Skeletal muscle satellite cell (primary cell): Measurements from ENCODE around the gene P4HA2. TPM values are rescaled to one million over a fixed set of nuclear protein-coding genes. Genes with fewer than 3 reads are reported as not detected.
A peak's percentile ranks its signal among the peaks of the same experiment; 100 is the strongest.

Source experiments
- H3K27me3 ChIP-seq: 2 replicates; pipeline ENCODE4 v1.7.0; 2013; ENCODE audit warnings: low read length; ENCODE audit not compliant: control insufficient read depth, insufficient read depth
- H3K36me3 ChIP-seq: 2 replicates; pipeline ENCODE4 v1.7.0; 2013; ENCODE audit warnings: mild to moderate bottlenecking, control low read depth, low read length; ENCODE audit not compliant: insufficient read depth
- H3K4me1 ChIP-seq: 2 replicates; pipeline ENCODE4 v1.7.0; 2013; ENCODE audit warnings: low read length; ENCODE audit not compliant: control insufficient read depth, insufficient read depth
- H3K4me2 ChIP-seq: 2 replicates; pipeline ENCODE4 v1.7.0; 2013; ENCODE audit warnings: mild to moderate bottlenecking, low read length
- H3K4me3 ChIP-seq: 2 replicates; pipeline ENCODE4 v1.7.0; 2013; ENCODE audit warnings: low read length
- H3K9ac ChIP-seq: 2 replicates; pipeline ENCODE4 v1.7.0; 2013; ENCODE audit warnings: mild to moderate bottlenecking, low read depth, low read length, moderate library complexity
- H3K9me3 ChIP-seq: replicated peaks from 2 replicates; pipeline ENCODE4 v1.7.0; 2013; ENCODE audit warnings: mild to moderate bottlenecking, control low read depth, low read length
- total RNA-seq: library from RNA; depleted of rRNA; stranded (reverse); fragments of >200 nt; gene quantifications from 2 replicates; pipeline ENCODE4 v1.2.3, GENCODE V29; 2012; rRNA removed

Gene P4HA2
- 149 and 191 TPM in 2 replicates for total RNA-seq

DNA sequence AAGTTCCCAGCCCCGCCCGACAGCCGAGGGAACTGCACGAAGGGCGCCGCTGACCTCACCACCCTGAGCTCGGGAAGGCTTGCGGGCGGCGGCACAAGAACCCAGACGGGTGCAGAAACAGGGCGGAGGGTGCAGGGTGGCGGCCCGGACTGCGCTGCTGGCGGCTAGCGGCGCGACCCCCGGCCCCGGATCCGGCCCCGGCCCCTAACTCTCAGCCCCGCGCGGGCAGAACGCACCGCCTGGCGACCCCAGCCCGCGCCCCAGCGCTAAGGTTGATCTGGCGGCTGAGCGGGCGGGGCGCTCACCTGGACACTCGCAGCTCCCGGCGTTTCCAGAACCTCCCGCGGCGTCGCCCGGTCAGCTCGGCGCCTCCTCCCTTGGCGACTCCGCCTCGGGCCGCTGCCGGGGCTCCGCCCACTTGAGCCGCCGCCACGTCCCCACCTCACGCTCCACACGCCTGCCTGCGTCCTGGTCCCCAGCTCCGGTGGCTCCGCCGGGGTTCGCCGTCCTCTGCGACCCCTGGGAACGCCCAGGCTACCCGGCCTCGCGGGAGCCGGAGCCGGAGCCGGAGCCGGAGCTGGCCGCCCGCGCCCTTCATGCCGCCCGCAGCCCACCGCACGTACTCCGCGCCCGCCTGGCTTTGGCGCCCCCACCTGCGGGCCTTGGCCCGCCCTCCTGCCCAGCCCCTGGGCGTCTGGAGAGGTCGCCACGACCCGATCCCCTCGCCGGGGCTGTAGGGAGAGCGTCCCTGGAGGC lies at the start of gene P4HA2:
TSS of gene P4HA2 (minus strand) at position 369 of the 756 bp plus-strand sequence. CDS start 9,227 bp downstream, outside the sequence.
- Histone ChIP-seq H3K9ac (peak within 1 kb of the TSS; percentile 87), H3K27me3 (no peaks in the 10 kb centered on the region), H3K4me2 (peak within 1 kb of the TSS; percentile 98), H3K4me1 (peaks cover 46% of the 10 kb centered on the region), H3K9me3 (no peaks in the 10 kb centered on the region), H3K4me3 (peak within 1 kb of the TSS; percentile 85), H3K36me3 (peaks cover 6% of the 10 kb centered on the region)

DNA sequence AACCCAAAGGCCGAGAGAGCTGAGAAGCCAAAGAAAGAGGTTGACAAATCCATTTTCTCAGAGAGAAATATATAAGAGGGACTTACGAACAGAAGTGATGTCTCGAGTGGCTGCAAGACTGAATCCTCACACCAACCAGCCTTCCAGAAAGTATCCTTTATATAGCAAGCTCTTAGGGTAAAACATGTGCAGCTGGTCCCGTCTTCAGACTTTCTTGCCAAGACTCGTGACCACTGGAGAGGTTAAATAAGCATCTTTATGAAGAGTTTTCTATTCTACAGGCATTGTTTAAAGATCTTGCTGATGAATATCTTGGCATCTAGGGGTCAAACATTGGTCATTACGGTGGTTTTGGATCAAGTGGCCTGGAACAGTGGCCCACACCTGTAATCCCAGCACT lies 49.6 kb upstream of the P4HA2 start:
- Histone ChIP-seq H3K36me3 (peaks cover 27% of the 10 kb centered on the region), H3K4me3 (no peak overlapping the region), H3K4me1 (peaks cover 7% of the 10 kb centered on the region), H3K9me3 (no peaks in the 10 kb centered on the region), H3K9ac (no peak overlapping the region), H3K27me3 (peaks cover 5% of the 10 kb centered on the region), H3K4me2 (no peak overlapping the region)

DNA sequence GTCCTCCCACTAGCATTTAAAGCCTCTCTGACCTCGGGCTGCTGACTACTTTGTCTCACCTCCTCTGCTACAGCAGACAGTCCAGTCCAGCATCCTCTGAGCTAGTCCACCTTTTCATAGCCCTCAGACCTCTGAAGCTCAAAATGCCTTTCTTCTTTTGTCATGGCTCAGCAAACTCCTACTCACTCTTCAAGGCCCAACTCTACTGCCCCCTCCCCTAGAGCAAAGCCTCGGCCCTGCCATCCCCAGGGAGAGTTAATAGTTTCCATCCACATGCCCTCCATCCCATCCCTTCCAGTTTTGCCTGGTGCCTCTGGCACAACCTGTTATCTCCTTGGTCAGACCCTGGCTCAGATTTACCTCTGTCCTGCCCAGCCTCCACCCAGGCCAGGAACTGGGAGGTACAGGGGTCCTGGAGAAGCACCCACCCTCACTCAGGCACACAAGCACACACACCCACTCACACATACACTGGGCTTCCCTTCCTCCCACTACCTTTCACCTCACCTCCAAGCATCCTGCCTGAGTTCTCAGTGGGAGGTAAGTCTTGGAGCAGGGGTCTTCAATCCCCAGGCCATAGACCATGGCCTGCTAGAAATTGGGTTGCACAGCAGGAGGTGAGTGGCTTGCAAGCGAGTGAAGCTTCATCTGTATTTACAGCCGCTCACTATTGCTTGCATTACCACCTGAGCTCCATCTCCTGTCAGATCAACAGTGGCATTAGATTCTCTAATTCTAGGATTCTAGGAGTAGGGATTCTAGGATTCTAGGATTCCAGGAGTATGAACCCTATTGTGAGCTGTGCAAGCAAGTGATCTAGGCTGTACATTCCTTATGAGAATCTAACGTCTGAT lies 47.9 kb upstream of the P4HA2 start:
- peaks cover 7% of the 10 kb centered on the region for H3K4me1 ChIP-seq

DNA sequence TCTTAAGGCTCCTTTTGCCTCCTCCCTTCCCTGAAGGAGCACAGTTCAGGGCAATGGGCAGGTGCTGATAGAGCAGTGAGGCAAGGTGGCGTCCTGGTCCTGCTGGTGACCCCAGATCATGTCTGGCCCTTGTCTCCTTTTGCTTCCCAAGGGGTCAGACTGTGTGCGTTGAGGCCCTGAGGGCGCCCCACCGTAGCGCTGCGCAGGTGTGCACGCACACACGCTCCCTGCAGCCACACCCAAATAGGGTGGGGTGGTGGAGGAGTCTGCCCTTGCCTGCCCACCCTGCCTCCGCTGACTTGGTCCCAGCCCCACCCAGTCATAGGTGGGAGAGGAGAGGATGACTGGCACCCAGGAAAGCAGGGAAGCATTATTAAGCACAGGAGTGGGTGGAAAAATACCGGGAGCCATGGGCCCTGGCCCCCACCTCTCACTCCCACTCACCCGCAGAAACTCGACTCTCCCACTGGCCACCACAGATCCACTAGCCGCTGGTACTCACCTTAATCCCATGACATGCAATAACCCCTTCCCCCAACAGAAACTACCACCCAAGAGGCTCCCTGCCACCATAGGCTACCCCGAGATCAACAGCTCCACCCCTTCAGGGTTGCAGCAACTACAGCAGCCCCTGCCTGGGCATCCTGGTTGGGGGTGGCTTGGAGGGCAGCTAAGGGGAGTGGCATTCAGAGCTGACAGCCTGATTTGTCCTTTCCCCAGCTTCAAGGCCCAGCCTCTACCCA lies 46.6 kb upstream of the P4HA2 start:
- Histone ChIP-seq H3K4me3 (no peak overlapping the region), H3K36me3 (peaks cover 56% of the 10 kb centered on the region), H3K9me3 (no peaks in the 10 kb centered on the region), H3K9ac (no peak overlapping the region), H3K4me2 (no peak overlapping the region), H3K4me1 (peaks cover 5% of the 10 kb centered on the region), H3K27me3 (no peaks in the 10 kb centered on the region)

More for the DNA sequence above, 47.9 kb upstream of the P4HA2 start:
- no peak overlapping the region for H3K4me2 ChIP-seq
- no peak overlapping the region for H3K4me3 ChIP-seq
- peaks cover 42% of the 10 kb centered on the region for H3K36me3 ChIP-seq
- no peak overlapping the region for H3K9ac ChIP-seq
- H3K27me3 ChIP-seq: no peaks in the 10 kb centered on the region
- no peaks in the 10 kb centered on the region for H3K9me3 ChIP-seq

DNA sequence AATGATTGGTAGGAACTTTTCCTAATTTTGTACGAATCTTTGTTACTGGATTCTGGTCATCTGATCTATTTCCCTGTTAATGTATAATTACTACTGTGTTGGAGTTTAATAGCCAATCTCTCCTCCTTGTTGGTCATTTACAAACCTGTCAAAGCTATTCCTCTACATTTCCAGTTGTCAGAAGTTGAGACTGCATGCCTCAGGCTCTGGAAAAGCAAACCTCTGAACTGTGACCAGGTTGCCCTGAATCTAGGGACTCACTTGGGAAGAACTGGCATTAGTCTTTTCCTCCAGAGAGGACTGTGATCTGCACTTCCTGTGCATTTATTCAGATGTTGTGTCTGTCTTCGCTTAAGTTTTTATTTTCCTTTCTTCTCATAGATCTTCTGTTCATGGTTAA lies 46.0 kb upstream of the P4HA2 start:
- Histone ChIP-seq H3K36me3 (peaks cover 62% of the 10 kb centered on the region), H3K4me3 (no peak overlapping the region), H3K9ac (no peak overlapping the region)

DNA sequence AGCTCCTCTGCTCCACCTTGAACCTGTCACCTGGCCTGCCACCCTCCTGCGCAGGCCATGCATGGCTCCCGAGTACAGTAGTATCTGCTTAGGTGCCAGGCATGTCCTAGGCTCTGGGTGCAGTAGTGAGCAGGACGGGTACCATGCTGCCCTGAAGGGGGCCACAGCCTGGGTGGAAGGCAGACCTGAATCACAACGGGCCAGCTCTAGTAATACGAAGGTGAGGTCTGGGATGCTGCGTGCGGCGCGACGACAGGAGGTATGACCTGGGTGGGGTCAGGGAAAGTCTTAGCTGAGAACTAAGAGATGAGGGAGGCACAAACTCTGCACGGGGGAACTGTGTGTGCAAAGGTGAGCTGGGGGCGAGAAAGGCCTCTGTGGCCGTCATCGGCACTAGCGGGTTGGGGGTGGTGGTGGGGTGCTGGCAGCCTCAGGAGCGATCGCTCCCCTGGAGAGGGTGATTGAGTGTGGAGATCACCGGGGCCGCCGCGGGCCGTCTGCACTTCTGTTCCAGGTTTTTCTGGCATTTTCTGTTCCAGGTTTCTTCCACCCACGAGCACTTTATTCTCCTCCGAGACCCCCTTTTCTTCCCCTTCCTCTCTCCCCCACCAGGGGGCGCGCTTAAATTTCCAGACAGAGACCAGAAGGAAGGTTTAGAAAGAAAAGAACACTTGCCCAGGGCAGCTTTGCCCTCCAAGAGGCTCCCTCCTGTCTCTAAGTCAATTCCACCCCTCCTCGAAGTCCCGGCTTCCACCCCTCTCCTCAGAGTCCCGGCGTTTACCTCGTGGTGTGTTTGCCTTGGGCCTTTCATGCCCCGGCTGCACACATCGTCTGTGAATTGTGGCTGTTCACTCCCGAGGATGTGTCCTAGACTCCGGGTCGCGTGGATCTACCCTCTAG lies 44.9 kb upstream of the P4HA2 start:
- peaks cover 73% of the 10 kb centered on the region for H3K36me3 ChIP-seq
- H3K27me3 ChIP-seq: no peaks in the 10 kb centered on the region
- peaks cover 15% of the 10 kb centered on the region for H3K4me1 ChIP-seq
- no peak overlapping the region for H3K4me2 ChIP-seq
- H3K9ac ChIP-seq: no peak overlapping the region
- H3K4me3 ChIP-seq: no peak overlapping the region
- H3K9me3 ChIP-seq: no peaks in the 10 kb centered on the region

More for the DNA sequence above, 46.0 kb upstream of the P4HA2 start:
- no peaks in the 10 kb centered on the region for H3K9me3 ChIP-seq
- peaks cover 5% of the 10 kb centered on the region for H3K4me1 ChIP-seq
- no peak overlapping the region for H3K4me2 ChIP-seq
- H3K27me3 ChIP-seq: no peaks in the 10 kb centered on the region

DNA sequence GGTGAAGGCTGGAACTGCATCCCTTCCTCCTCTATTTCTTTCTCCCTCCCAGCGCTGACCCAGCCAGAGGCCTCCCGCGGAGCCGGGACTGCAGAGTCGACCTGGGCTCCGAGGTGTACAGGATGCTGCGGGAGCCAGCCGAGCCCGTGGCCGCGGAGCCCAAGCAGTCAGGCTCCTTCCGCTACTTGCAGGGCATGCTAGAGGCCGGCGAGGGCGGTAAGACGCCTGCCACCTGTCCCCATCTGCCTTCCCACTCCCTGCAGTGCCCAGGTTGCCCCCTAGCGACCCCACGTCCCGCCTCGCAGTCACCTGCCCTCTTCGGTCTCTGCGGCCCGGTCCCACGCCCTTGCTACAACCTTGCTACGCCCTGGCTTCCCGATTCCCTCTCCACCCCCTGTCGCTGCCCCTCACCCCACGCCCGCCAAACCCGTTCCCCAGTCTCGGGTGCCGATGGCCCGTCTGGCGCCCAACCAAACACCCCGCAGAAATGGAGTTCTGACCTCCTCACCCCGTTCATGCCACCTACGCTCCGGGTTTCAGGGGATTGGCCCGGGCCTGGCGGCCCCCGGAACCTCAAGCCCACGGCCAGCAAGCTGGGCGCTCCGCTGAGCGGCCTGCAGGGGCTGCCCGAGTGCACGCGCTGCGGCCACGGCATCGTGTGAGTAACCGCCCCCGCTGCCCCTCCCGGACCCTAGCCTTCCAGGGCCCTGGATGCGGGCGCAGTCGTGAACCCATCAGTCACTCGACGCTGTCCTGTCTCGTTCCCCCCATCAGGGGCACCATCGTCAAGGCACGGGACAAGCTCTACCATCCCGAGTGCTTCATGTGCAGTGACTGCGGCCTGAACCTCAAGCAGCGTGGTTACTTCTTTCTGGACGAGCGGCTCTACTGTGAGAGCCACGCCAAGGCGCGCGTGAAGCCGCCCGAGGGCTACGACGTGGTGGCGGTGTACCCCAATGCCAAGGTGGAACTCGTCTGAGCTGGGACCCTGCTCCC lies 43.9 kb upstream of the P4HA2 start:
- Histone ChIP-seq H3K9ac (no peak overlapping the region), H3K4me2 (no peak overlapping the region), H3K27me3 (no peaks in the 10 kb centered on the region), H3K9me3 (no peaks in the 10 kb centered on the region), H3K4me1 (peaks cover 24% of the 10 kb centered on the region), H3K4me3 (no peak overlapping the region), H3K36me3 (peaks cover 83% of the 10 kb centered on the region)

DNA sequence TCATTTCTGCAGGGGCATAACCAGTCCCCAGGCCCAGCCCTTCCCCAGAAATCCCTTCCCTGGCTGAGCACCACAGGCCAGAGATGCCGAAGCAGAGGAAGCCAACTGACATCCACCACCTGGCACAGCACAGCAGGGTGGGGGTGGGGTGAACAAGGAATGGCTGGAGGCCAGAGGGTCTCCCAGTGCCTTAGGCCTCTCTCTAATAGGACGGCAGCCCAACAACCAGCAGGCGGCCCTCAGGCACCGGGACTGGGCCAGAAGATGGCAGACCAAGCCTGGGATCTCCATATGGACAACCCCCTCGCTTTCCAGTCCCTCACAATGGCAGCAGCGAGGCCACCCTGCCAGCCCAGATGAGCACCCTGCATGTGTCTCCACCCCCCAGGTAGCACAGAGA lies 43.1 kb upstream of the P4HA2 start:
- H3K27me3 ChIP-seq: no peaks in the 10 kb centered on the region
- no peaks in the 10 kb centered on the region for H3K9me3 ChIP-seq
- H3K4me1 ChIP-seq: peaks cover 31% of the 10 kb centered on the region
- H3K36me3 ChIP-seq: peaks cover 90% of the 10 kb centered on the region
- H3K4me3 ChIP-seq: no peak overlapping the region
- H3K4me2 ChIP-seq: no peak overlapping the region
- H3K9ac ChIP-seq: no peak overlapping the region

DNA sequence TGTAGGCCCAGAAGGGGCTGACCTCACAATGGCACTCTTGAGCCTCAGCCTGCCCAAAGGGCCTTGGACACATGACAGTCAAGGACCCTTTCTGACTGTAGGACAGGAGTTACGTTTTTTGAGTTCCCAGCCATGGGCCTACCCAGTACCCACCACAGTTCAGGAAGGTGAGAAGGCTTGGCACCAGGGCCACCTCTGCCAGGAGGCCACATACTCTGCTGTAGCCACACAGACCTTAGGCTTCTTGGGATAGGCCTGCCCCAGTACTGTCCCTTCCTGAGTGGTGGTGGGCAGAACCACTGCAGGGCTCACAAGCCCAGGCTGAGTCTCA lies 42.6 kb upstream of the P4HA2 start:
- Histone ChIP-seq H3K9ac (no peak overlapping the region), H3K9me3 (no peaks in the 10 kb centered on the region), H3K4me2 (no peak overlapping the region), H3K4me3 (no peak overlapping the region), H3K36me3 (peaks cover 92% of the 10 kb centered on the region), H3K27me3 (no peaks in the 10 kb centered on the region), H3K4me1 (peaks cover 35% of the 10 kb centered on the region)
